Subcutaneous abdominal adipose tissue (tissue), 5 donors: ENCODE measurements around the gene MPST.

Experiments
- H3K27ac ChIP-seq: one replicate; pipeline ENCODE4 v1.7.0; 2013; ENCODE audit warnings: low read depth, mild to moderate bottlenecking, inconsistent platforms, low read length, moderate library complexity
- H3K27me3 ChIP-seq, 5 donors: one replicate each; pipeline ENCODE4 v1.7.0; 2013; ENCODE audit warnings: low read length in 5 of 5, inconsistent platforms in 1 of 5; ENCODE audit not compliant: control insufficient read depth in 5 of 5, insufficient read depth in 4 of 5
- H3K36me3 ChIP-seq, 5 donors: one replicate each; pipeline ENCODE4 v1.7.0; 2013; ENCODE audit warnings: low read length in 5 of 5; ENCODE audit not compliant: control insufficient read depth in 5 of 5, insufficient read depth in 5 of 5
- H3K4me1 ChIP-seq, 5 donors: one replicate each; pipeline ENCODE4 v1.7.0; 2013; ENCODE audit warnings: low read length in 5 of 5, mild to moderate bottlenecking in 3 of 5, moderate library complexity in 1 of 5; ENCODE audit not compliant: control insufficient read depth in 5 of 5, insufficient read depth in 5 of 5
- H3K4me3 ChIP-seq, 5 donors: one replicate each; pipeline ENCODE4 v1.7.0; 2013; ENCODE audit warnings: low read length in 5 of 5, low read depth in 1 of 5
- H3K9ac ChIP-seq, 5 donors: one replicate each; pipeline ENCODE4 v1.7.0; 2013; ENCODE audit warnings: low read length in 5 of 5, mild to moderate bottlenecking in 4 of 5, moderate library complexity in 3 of 5
- H3K9me3 ChIP-seq, 5 donors: one replicate each; pipeline ENCODE4 v1.7.0; 2013; ENCODE audit warnings: low read length in 5 of 5; ENCODE audit not compliant: control insufficient read depth in 5 of 5
- donor health status: healthy.
- donor health status: healthy.
- donor health status: healthy.
- donor health status: healthy.
- donor health status: healthy.

Gene MPST

DNA sequence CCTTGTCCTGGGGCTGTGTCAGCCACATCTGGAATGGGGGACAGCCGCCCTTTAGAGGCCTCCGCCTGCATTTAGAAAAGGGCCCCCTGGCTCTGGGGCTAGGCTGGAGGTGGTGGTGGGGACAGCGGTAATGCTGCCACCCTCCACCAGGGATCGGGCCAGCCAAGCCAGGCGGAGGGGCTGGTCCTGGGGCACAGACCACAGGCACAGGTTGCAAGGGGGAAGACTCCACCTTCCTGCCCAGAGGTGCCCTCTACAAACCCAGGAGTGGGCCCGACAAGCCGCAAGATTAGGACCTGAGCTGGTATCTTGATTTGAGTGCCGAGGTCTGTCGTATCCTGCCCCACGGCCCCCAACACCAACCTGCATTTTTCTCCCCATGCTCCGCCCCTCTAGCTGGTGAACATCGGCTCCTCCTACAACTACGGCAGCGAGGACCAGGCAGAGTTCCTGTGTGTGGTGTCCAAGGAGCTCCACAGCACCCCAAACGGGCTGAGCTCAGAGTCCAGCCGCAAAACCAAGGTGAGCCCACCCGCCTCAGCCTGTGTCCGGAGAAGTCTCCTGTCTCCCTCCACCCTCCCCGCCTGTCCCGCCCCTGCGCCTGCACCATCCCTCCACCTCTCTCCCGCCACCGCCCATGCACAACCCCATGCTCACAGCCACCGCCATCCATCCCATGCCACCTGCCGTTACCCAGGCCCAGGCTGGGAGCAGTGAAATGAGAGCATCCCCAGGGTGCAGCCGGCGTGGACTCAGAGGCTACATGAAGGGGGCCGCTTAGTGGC lies 39.6 kb downstream of the MPST start:
- H3K4me3 ChIP-seq = no peak overlapping the region
- no peaks in the 10 kb centered on the region for H3K9me3 ChIP-seq
- H3K4me1 ChIP-seq = peaks cover 0 to 10% (median 4%) of the 10 kb centered on the region in 5 donors
- H3K27me3 ChIP-seq = peaks cover 0 to 6% (median 0%) of the 10 kb centered on the region in 5 donors
- H3K36me3 ChIP-seq = peaks cover 0 to 67% (median 35%) of the 10 kb centered on the region in 5 donors
- H3K9ac ChIP-seq = no peak overlapping the region
- no peak overlapping the region for H3K27ac ChIP-seq

DNA sequence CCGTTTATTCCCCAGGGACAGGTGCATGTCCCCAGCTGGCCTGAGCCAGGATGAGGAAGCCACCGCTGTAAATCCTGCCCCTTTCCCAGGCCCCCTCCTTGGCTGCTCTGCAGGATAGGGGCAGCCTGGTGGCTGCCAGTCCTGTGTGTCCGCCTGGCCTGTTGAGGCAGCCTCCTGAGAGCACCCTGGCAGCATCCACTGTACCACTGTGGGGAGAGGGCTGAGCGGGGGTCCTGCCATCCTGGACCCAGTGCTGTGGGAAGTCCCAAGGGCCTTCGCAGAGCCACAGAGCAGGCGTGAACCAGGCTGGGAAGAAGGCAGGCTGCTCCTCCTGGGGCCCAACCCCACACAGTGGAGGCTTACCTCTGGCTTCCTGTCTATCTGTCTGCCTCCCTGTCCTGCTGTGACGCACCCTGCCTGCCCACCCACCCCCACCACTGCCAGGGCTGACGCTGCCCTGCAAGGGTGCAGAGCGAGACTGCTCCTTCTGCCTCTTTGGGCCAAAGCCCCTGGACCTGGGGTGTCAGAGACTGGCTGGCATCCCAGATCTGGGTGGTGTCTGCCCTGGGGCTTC lies 40.4 kb downstream of the MPST start:
- Histone ChIP-seq H3K4me1 (peaks cover 0 to 10% (median 4%) of the 10 kb centered on the region in 5 donors), H3K27ac (no peak overlapping the region), H3K27me3 (peaks cover 0 to 9% (median 3%) of the 10 kb centered on the region in 5 donors), H3K9me3 (no peaks in the 10 kb centered on the region), H3K4me3 (no peak overlapping the region), H3K36me3 (peaks cover 0 to 62% (median 35%) of the 10 kb centered on the region in 5 donors), H3K9ac (no peak overlapping the region)

GRCh38 chr22:37060801-37061610 lies 41.5 kb downstream of the MPST start:
- Histone ChIP-seq H3K36me3 (peaks cover 0 to 54% (median 29%) of the 10 kb centered on the region in 5 donors), H3K9me3 (no peaks in the 10 kb centered on the region)

DNA sequence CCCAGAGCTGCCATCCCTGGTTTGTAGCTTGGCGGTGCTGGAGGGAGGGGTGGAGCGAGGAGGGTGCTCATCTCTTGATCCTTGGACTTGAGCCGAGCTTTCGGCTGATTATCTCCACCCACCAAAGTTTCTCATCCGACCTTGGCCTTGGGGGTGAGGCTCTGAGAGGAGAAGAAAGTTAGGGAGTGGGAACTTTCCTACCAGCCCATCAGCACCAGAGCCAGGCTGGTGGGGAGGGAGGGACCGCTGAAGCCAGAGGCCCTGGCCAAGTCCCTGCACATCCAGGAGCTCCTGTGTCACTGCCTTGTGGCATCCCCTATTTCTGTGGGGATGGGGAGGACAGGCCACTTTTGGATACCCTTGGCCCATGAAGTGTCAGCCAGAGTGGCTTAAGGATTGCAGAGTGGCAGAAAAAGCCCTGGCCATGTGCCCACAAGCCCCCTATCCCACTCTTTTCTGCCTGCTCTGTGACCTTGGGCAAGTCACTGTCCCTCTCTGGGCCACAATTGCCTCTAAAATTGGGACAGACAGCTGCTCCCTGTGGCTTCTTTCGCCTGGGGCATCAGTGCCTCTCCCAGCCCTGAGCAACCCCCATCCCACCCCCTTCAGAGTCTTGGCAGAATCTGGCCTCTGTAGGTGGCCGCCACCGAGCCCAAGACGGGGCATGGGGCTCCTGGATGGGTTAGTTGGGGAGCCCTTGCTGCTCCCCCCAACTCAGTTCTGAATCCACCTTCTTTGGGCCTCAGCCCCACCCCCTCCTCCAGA lies 42.3 kb downstream of the MPST start:
- H3K27me3 ChIP-seq = peaks cover 6 to 15% (median 9%) of the 10 kb centered on the region in 5 donors
- peaks cover 0 to 48% (median 26%) of the 10 kb centered on the region in 5 donors for H3K36me3 ChIP-seq
- H3K4me3 ChIP-seq = no peak overlapping the region
- H3K9ac ChIP-seq = no peak overlapping the region
- H3K27ac ChIP-seq = no peak overlapping the region
- no peaks in the 10 kb centered on the region for H3K9me3 ChIP-seq
- peaks cover 0 to 10% (median 4%) of the 10 kb centered on the region in 5 donors for H3K4me1 ChIP-seq

More at GRCh38 chr22:37060801-37061610, 41.5 kb downstream of the MPST start:
- no peak overlapping the region for H3K27ac ChIP-seq
- H3K4me3 ChIP-seq = no peak overlapping the region
- H3K27me3 ChIP-seq = peaks cover 0 to 12% (median 6%) of the 10 kb centered on the region in 5 donors
- peaks cover 0 to 10% (median 4%) of the 10 kb centered on the region in 5 donors for H3K4me1 ChIP-seq
- no peak overlapping the region for H3K9ac ChIP-seq

- Histone ChIP-seq H3K27ac (no peak overlapping the region), H3K36me3 (peaks cover 0 to 43% (median 22%) of the 10 kb centered on the region in 5 donors)
Observed at GRCh38 chr22:37062376-37062675, 42.8 kb downstream of the MPST start.

GRCh38 chr22:37062702-37063381 lies 43.3 kb downstream of the MPST start:
- Histone ChIP-seq H3K27me3 (peaks cover 11 to 22% (median 14%) of the 10 kb centered on the region in 5 donors), H3K4me3 (no peak overlapping the region), H3K4me1 (peaks cover 0 to 10% (median 4%) of the 10 kb centered on the region in 5 donors), H3K27ac (no peak overlapping the region), H3K36me3 (peaks cover 0 to 37% (median 19%) of the 10 kb centered on the region in 5 donors), H3K9ac (no peak overlapping the region), H3K9me3 (no peaks in the 10 kb centered on the region)

More at GRCh38 chr22:37062376-37062675, 42.8 kb downstream of the MPST start:
- Histone ChIP-seq H3K27me3 (peaks cover 6 to 17% (median 9%) of the 10 kb centered on the region in 5 donors), H3K4me3 (no peak overlapping the region), H3K4me1 (peaks cover 0 to 10% (median 4%) of the 10 kb centered on the region in 5 donors), H3K9ac (no peak overlapping the region), H3K9me3 (no peaks in the 10 kb centered on the region)

DNA sequence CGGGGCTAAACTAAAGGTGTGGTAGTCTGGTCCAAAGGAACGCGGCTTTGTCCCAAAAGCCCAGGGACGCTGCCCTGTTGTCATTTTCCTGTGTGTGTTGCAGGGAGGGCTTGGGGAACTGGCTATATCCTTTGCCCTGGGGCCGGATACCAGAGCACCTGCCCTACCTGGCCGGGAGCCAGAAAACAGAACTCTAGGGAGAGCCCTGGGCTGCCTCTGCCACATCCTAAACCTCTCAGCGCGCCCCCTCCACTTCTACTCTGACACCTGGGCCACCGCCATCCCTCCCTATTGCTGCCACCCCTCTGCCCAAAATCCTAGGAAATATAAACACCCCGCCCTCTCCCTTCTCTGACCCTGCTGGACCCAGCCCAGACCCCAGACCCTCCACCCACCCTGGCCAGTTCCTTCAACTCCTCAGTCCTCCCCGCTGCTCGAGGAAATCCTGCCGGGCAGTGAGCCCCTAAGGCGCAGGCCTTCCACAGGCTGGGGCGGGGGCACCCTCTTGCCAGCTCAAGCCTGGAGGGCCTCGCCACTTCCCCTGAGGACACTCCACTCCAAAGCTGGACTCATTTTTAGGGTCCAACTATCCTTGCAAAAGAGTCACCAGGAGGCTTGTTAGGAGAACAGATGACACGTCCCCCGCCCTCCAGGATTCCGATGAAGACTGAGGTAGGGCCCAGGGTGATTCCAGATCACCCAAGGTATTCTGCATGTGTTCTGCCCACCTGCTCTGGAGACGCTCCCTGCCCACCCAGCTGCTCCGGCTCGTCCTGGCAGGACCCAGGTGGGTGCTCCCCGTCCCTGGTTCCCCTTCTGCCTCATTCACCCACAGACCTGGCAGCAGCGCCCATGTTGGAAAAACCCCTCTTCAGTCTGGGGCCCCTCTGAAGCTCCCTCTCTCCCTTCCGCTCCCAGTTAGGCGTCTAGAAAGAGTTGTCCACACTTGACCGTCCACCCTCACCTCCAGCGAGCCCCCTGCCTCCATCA lies 44.2 kb downstream of the MPST start:
- Histone ChIP-seq H3K9me3 (no peaks in the 10 kb centered on the region), H3K36me3 (peaks cover 0 to 30% (median 12%) of the 10 kb centered on the region in 5 donors), H3K4me1 (peaks cover 0 to 10% (median 4%) of the 10 kb centered on the region in 5 donors), H3K9ac (no peak overlapping the region), H3K27ac (no peak overlapping the region), H3K4me3 (no peak overlapping the region), H3K27me3 (peaks cover 19 to 31% (median 23%) of the 10 kb centered on the region in 5 donors)

DNA sequence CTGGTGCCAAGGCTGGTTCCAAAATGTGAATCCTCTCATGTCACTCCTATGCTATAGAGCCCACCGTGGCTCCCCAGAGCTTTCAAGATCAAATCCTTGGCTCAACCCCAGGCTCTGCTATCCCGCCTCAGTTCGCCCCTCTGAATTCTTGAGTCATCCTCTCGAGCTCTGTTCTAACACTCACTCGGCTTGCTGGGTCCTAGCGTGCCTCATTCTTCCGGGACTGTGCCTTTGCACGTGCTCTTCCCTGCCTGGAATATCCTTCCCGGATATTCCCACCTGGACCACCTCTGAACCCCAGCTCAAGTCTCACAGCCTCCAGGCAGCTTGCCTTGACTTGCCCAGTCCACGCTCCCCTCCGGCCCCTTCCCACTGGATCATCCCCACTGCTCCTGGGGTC lies 45.0 kb downstream of the MPST start:
- H3K4me3 ChIP-seq = no peak overlapping the region
- H3K4me1 ChIP-seq = peaks cover 0 to 10% (median 4%) of the 10 kb centered on the region in 5 donors
- no peaks in the 10 kb centered on the region for H3K9me3 ChIP-seq
- H3K27ac ChIP-seq = no peak overlapping the region
- no peak overlapping the region for H3K9ac ChIP-seq
- H3K36me3 ChIP-seq = peaks cover 0 to 22% (median 5%) of the 10 kb centered on the region in 5 donors
- H3K27me3 ChIP-seq = peaks cover 24 to 38% (median 29%) of the 10 kb centered on the region in 5 donors
